Astrocyte (in vitro differentiated cells and primary cell): Measurements from ENCODE around the gene RIIAD1. TPM values are rescaled to one million over a fixed set of nuclear protein-coding genes. Genes with fewer than 3 reads are reported as not detected.
A peak's percentile ranks its signal among the peaks of the same experiment; 100 is the strongest.

Experiments used
- DNase-seq: peaks from one replicate; pipeline ENCODE4 v3.0.0-alpha.2; 2010; ENCODE audit warnings: low read depth
- FAIRE-seq: peaks from 2 replicates; lab custom pipeline; 2011; peaks lifted over from hg19 to GRCh38; lab: Jason Lieb, UNC
- H2AFZ ChIP-seq: 2 replicates; pipeline ENCODE4 v1.6.0; 2012; ENCODE audit warnings: low read depth, low read length, inconsistent platforms
- H3K27ac ChIP-seq: 2 replicates; pipeline ENCODE4 v1.5.1; 2011; ENCODE audit warnings: low read depth, low read length, inconsistent platforms
- H3K27me3 ChIP-seq: 2 replicates; pipeline ENCODE4 v1.6.0; 2011; ENCODE audit warnings: low read length, inconsistent platforms; ENCODE audit not compliant: insufficient read depth
- H3K36me3 ChIP-seq: 2 replicates; pipeline ENCODE4 v1.5.1; 2011; ENCODE audit warnings: low read length, inconsistent platforms; ENCODE audit not compliant: insufficient read depth
- H3K4me1 ChIP-seq: 2 replicates; pipeline ENCODE4 v1.5.1; 2011; ENCODE audit warnings: low read length, inconsistent platforms; ENCODE audit not compliant: insufficient read depth
- H3K4me2 ChIP-seq: 2 replicates; pipeline ENCODE4 v1.6.0; 2012; ENCODE audit warnings: low read length, inconsistent platforms
- H3K4me3 ChIP-seq: 2 replicates; pipeline ENCODE4 v1.5.1; 2011; ENCODE audit warnings: low read depth, mild to moderate bottlenecking, low read length, inconsistent platforms; ENCODE audit not compliant: insufficient read depth
- H3K79me2 ChIP-seq: 2 replicates; pipeline ENCODE4 v1.6.0; 2012; ENCODE audit warnings: mild to moderate bottlenecking, low read length, inconsistent platforms; ENCODE audit not compliant: insufficient read depth
- H3K9ac ChIP-seq: 2 replicates; pipeline ENCODE4 v1.6.0; 2012; ENCODE audit warnings: mild to moderate bottlenecking, low read length, inconsistent platforms
- H3K9me3 ChIP-seq: 2 replicates; pipeline ENCODE4 v1.5.1; 2012; ENCODE audit warnings: low read depth, mild to moderate bottlenecking, low read length, inconsistent platforms; ENCODE audit not compliant: insufficient read depth
- H4K20me1 ChIP-seq: 2 replicates; pipeline ENCODE4 v1.6.0; 2012; ENCODE audit warnings: low read length, inconsistent platforms; ENCODE audit not compliant: insufficient read depth
- H3K27ac Mint-ChIP-seq: one replicate; pipeline ENCODE4 v1.8.0; 2021; ENCODE audit warnings: mild to moderate bottlenecking, mixed read lengths; ENCODE audit not compliant: unreplicated experiment
- H3K27me3 Mint-ChIP-seq: one replicate; pipeline ENCODE4 v1.8.0; 2021; ENCODE audit warnings: low read depth, mixed read lengths; ENCODE audit not compliant: unreplicated experiment
- H3K36me3 Mint-ChIP-seq: one replicate; pipeline ENCODE4 v1.8.0; 2021; ENCODE audit warnings: low read depth, mixed read lengths; ENCODE audit not compliant: unreplicated experiment
- H3K4me1 Mint-ChIP-seq: one replicate; pipeline ENCODE4 v1.8.0; 2021; ENCODE audit warnings: low read depth, mixed read lengths; ENCODE audit not compliant: unreplicated experiment
- H3K4me3 Mint-ChIP-seq: one replicate; pipeline ENCODE4 v1.8.0; 2021; ENCODE audit warnings: mild to moderate bottlenecking, moderate library complexity, mixed read lengths; ENCODE audit not compliant: unreplicated experiment
- H3K9me3 Mint-ChIP-seq: one replicate; pipeline ENCODE4 v1.8.0; 2021; ENCODE audit warnings: mild to moderate bottlenecking, mixed read lengths; ENCODE audit not compliant: unreplicated experiment
- EZH2 ChIP-seq: IDR thresholded peaks from 2 replicates; pipeline ENCODE4 v1.6.1; 2012; ENCODE audit warnings: mild to moderate bottlenecking, low read length, inconsistent platforms; ENCODE audit not compliant: insufficient read depth
- total RNA-seq: library from RNA; stranded (reverse); gene quantifications from 2 replicates; pipeline ENCODE4 v1.2.1, GENCODE V29; 2021
- TF ChIP-seq, protein P1 (sequence below): IDR thresholded peaks from 2 replicates; pipeline ENCODE4 v1.5.1; 2011; ENCODE audit warnings: low read depth, mild to moderate bottlenecking, inconsistent platforms, low read length, moderate library complexity; ENCODE audit not compliant: insufficient read depth

RIIAD1 gene
- total RNA-seq, 1 donor from 2014 or later: not detected

DNA sequence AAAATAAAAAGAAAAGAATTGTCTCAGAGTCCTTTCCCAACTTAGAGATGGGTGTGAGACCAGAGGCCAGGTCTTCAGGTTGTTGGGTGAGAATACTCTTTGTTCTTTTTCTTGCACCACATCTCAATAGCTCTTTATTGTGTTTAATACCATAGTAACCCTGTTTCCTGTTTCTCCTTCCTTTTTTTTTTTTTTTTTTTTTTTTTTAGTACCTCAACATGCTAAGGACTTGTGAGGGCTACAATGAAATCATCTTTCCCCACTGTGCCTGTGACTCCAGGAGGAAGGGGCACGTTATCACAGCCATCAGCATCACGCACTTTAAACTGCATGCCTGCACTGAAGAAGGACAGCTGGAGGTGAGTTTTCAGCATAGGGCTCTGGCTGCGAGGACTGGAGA, 29.1 kb upstream of the RIIAD1 start:
- no peaks in the 10 kb centered on the region for H3K9me3 ChIP-seq
- Mint-ChIP-seq H3K4me3 (no peak overlapping the region), H3K9me3 (no peaks in the 10 kb centered on the region), H3K36me3 (peaks cover 19% of the 10 kb centered on the region), H3K27ac (no peak overlapping the region), H3K27me3 (no peaks in the 10 kb centered on the region), H3K4me1 (peaks cover 1% of the 10 kb centered on the region)
- no peak overlapping the region for H3K4me3 ChIP-seq
- H2AFZ ChIP-seq: no peak overlapping the region
- no peak overlapping the region for H3K9ac ChIP-seq
- H3K27ac ChIP-seq: no peak overlapping the region
- TF ChIP-seq, protein P1, sequence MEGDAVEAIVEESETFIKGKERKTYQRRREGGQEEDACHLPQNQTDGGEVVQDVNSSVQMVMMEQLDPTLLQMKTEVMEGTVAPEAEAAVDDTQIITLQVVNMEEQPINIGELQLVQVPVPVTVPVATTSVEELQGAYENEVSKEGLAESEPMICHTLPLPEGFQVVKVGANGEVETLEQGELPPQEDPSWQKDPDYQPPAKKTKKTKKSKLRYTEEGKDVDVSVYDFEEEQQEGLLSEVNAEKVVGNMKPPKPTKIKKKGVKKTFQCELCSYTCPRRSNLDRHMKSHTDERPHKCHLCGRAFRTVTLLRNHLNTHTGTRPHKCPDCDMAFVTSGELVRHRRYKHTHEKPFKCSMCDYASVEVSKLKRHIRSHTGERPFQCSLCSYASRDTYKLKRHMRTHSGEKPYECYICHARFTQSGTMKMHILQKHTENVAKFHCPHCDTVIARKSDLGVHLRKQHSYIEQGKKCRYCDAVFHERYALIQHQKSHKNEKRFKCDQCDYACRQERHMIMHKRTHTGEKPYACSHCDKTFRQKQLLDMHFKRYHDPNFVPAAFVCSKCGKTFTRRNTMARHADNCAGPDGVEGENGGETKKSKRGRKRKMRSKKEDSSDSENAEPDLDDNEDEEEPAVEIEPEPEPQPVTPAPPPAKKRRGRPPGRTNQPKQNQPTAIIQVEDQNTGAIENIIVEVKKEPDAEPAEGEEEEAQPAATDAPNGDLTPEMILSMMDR: no peak
- no peak for TF ChIP-seq EZH2
- DNase-seq: no peak
- H3K4me1 ChIP-seq: no peaks in the 10 kb centered on the region
- FAIRE-seq: no peak
- no peaks in the 10 kb centered on the region for H3K79me2 ChIP-seq
- H3K4me2 ChIP-seq: no peak overlapping the region
- H3K36me3 ChIP-seq: peaks cover 26% of the 10 kb centered on the region
- H3K27me3 ChIP-seq: no peaks in the 10 kb centered on the region
- no peaks in the 10 kb centered on the region for H4K20me1 ChIP-seq

DNA sequence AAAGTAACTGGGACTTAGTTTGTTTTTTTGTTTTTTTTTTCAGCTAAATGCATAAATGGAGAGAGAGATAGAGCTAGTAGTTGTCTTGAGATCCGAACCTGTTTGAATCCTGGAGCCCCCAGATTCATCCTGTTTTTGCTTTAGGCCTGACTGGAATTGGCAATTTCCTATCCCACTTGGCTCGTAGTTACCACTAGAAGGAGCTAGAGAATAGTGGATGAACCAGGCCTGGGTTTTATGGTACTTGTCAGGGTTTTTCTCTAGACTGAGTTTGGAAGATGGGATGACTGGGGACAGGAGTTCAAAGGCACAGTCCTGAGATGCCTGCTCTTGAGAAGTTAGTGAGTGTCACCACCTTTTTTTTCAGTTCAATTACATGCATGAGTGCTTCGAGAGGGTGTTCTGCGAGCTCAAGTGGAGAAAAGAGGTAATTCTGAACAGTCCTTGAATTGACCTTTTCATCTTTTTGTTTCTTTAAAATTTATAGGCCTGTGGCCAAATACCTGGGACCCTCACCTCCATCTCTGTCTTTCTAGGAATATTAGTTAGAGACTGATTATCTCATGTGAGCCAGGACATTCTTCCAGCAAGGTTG, 28.2 kb upstream of the RIIAD1 start:
- Histone ChIP-seq H3K9me3 (no peaks in the 10 kb centered on the region), H3K79me2 (no peaks in the 10 kb centered on the region), H3K4me1 (no peaks in the 10 kb centered on the region), H3K9ac (no peak overlapping the region), H3K4me2 (no peak overlapping the region), H3K27ac (no peak overlapping the region), H3K36me3 (peaks cover 26% of the 10 kb centered on the region), H4K20me1 (no peaks in the 10 kb centered on the region), H3K27me3 (no peaks in the 10 kb centered on the region), H3K4me3 (no peak overlapping the region), H2AFZ (no peak overlapping the region)
- Mint-ChIP-seq H3K36me3 (peaks cover 19% of the 10 kb centered on the region), H3K27ac (peak overlapping the region; percentile 47), H3K4me3 (no peak overlapping the region), H3K9me3 (no peaks in the 10 kb centered on the region), H3K27me3 (no peaks in the 10 kb centered on the region), H3K4me1 (peaks cover 1% of the 10 kb centered on the region)
- FAIRE-seq: no peak
- no peak for TF ChIP-seq EZH2
- TF ChIP-seq, protein P1: peak; percentile 71
- DNase-seq: peak; percentile 4

DNA sequence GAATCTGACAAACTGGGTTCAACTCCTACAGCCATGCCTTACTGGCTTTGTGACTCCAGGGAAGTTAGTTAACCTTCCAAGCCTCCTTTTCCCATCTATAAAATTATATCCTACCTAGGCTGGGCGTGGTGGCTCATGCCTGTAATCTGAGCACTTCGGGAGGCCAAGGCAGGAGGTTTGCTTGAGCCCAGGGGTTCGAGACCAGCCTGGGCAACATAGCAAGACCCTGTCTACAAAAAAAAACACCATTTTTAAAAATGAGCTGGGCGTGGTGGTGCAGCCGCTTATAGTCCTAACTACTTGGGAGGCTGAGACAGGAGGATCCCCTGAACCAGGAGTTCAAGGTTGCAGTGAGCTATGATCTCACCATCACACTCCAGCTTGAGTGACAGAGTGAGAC, 19.8 kb upstream of the RIIAD1 start:
- H3K27ac ChIP-seq: no peak overlapping the region
- no peak overlapping the region for H3K4me3 Mint-ChIP-seq
- no peaks in the 10 kb centered on the region for H3K27me3 ChIP-seq
- no peaks in the 10 kb centered on the region for H4K20me1 ChIP-seq
- DNase-seq (no peak), FAIRE-seq (no peak)
- H3K36me3 Mint-ChIP-seq: peaks cover 22% of the 10 kb centered on the region
- peaks cover 9% of the 10 kb centered on the region for H3K36me3 ChIP-seq
- no peak overlapping the region for H2AFZ ChIP-seq
- no peaks in the 10 kb centered on the region for H3K9me3 Mint-ChIP-seq
- H3K27ac Mint-ChIP-seq: no peak overlapping the region
- H3K4me1 Mint-ChIP-seq: peaks cover 11% of the 10 kb centered on the region
- no peaks in the 10 kb centered on the region for H3K79me2 ChIP-seq
- no peak for TF ChIP-seq EZH2
- TF ChIP-seq, protein P1: no peak
- H3K4me1 ChIP-seq: no peaks in the 10 kb centered on the region
- no peak overlapping the region for H3K4me3 ChIP-seq
- no peak overlapping the region for H3K4me2 ChIP-seq
- no peaks in the 10 kb centered on the region for H3K9me3 ChIP-seq
- no peak overlapping the region for H3K9ac ChIP-seq
- H3K27me3 Mint-ChIP-seq: no peaks in the 10 kb centered on the region
